Femur (tissue), 1 donor: Measurements from ENCODE around the gene TRERF1.
"Not testable (repeated sequence)": the region's sequence is repeated elsewhere in the genome, so short reads cannot be mapped to it uniquely, and the experiment has no call there.

ENCODE experiments used
- DNase-seq: peaks from one replicate; pipeline ENCODE4 v3.0.0-alpha.2; 2017

TRERF1 gene

GRCh38 chr6:42216495-42216894 is 235.2 kb downstream of the TRERF1 start:
- DNase-seq, result not testable (repeated sequence)

GRCh38 chr6:42212442-42212841 is 239.3 kb downstream of the TRERF1 start:
- DNase-seq, result no peak

DNA sequence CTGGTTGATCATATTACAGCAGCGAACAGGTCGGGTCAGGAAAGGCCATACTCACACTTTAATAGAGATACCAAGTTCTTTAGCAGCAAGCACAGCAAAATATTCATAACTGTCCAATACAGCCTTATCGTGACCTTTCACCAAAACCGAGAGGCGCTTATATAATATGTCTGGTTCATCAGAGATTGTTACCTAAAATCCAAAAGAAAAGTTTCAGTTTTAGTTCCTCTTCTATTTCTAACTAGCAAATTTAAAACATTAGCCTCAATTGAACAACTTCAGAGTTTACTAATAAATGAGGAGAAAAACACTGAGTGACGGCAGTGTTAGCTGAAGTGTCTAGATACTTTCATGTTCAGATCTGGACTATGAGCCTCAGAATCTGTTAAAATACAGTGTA is 240.0 kb downstream of the TRERF1 start:
- DNase-seq, result no peak

DNA sequence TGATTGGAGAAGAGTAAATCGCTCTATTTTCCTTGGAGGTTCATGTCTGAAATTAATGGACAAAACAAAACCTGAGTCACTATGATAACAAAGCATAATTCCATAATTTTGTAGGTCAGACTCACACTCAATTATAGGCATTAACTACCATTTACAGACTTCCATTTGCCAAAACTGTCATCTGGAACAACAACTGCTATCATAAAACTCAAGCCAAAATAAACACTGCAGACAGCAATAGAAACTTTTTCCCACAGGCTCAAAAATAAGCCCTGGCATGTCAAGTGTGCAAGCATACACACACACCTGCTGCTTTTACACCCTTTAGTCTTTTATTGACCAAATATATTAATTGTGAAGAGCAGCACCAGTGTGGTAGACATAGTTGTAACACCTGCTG is 241.2 kb downstream of the TRERF1 start:
- DNase-seq, result no peak

DNA sequence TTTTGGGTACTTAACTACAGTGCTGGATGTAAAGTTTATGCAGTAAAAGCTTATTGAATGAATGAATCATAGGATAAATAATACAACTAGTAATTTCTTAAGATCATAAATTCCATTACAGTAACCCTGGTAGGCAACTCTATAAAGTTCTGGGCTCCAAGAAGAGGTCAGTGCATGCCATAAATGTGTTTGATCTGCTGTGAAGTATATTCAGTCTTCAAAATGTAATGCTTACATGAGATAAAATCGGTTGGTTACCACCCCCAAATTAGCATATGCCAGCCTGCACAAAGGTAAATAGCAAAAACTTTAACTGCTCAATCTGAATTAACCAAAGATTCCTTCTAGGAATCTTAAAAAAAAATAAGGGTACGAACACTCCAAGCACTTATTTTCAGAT is 244.2 kb downstream of the TRERF1 start:
- DNase-seq, result not testable (repeated sequence)

DNA sequence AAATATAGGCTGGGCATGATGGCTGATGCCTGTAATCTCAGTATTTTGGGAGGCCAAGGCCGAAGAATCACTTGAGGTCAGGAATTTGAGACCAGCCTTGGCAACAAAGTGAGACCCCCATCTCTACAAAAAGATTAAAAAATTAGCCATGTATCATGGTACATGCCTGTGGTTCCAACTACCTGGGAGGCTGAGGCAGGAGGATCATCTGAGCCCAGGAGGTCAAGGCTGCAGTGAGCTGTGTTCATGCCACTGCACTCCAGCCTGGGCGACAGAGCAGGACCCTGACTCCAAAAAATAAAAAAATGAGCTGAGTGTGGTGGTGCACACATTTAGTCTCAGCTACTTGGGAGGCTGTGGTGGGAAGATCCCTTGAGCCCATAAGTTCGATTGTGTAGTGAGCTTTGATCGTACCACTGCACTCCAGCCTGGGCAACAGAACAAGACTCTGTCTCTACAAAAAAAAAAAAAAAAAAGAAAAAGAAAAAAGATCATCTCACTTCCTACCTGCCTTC is 246.9 kb downstream of the TRERF1 start:
- no peak for DNase-seq

GRCh38 chr6:42203183-42203582 is 248.5 kb downstream of the TRERF1 start:
- no peak for DNase-seq

DNA sequence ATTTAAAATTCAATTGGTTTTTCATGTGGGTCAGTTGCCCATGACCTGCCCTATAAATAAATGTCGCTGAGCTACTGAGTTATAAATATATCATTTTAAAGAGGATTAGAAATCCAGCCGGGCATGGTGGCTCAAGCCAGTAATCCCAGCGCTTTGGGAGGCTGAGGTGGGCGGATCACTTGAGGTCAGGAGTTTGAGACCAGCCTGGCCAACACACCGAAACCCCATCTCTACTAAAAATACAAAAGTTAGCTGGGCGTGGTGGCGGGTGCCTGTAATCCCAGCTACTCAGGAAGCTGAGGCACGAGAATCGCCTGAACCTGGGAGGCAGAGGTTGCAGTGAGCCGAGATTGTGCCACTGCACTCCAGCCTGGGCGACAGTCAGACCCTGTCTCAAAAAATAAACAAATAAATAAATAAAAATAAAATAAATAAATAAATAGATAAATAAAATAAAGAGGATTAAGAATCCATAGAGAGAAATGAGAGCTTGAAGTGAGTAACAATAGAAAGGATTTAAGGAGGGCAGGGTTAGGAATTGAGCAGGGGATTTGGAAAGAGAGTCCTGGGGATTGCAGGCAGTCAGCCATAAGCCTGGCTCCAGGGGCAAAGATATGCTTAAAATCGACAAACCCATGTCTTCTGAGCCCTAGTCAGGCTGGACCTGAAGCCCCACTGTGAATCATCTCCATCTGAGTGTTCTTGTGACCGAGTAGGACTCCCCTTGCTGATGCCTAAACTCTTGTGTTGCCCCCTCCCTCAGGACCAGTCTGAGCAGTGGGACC is 249.4 kb downstream of the TRERF1 start:
- DNase-seq, result not testable (repeated sequence)

- no peak for DNase-seq
Observed at GRCh38 chr6:42201382-42201781, 250.3 kb downstream of the TRERF1 start.

DNA sequence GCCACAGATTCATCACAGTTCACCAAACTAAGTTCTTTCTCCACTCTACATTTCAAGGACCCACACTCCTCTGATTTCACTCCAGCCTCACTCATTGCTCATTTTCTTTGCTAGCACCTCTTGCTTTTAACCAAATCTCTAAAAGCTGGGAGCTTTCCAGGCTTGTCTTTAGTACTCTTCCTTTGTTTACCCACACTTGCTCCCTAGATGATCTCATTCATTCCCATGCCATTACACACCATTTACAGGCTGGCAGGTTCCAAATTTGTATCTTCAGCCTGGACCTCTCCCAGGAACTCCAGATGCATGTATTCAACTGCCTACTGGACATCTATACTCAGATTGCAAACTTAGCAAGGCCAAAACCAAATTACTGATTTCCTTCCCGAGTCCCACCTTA is 251.7 kb downstream of the TRERF1 start:
- DNase-seq, result no peak

- DNase-seq, result no peak
Observed at GRCh38 chr6:42199106-42199981, 252.4 kb downstream of the TRERF1 start.

DNA sequence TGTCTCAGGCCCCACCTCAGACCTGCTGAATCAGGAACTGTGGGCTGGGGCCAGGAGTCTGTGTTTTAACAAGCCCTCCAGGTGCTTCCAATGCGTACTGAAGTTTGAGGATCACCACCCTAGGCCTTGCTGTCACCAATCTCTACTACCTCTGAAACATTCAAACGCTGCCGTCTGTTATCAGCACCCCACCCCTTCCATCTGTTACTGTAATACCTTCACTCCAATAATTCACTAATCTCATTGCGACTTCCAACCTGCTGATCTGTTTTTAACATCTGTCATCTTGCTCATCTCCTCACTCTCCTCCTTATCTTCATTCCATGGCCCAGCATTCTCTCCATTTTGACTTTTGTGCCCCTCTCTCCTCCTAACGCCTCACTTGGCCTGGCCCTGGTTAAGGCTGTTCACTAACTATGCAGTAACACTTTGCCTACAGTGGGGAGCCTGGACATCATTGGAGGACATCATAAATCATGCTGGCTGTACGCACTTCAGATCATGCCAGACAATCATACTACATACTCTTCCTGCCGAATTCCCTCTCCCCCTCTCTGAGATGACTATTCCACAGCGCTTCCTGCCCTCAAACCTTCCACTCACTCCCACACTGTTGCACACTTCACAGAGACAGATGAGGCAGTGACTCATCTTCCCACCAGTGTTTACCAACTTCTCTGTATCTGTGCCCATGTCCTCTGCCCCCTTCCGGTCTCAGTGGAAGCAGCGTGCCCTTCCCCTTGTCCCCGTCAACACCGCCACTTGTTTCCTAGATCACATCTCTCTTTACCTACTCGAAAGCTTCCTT is 254.0 kb downstream of the TRERF1 start:
- no peak for DNase-seq

DNA sequence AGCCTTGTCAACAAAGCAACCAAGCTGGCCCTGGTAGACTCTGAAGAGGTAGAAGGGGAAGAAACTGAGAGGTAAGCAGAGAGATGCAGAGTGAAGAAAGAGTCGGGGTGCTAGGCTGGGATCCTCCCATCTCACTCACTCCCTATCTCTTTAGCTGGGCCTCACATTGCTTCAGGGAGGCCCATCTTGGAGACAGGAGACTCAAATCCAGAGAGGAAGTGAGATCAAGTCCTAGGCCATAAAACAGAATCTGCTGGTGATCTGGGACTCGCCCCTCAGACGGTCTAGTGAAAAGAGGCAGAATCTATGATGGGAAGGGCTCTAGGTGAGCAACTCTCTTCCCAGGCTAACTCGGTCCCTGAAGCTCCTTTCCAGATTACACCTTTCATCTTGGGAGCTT is 256.3 kb downstream of the TRERF1 start:
- DNase-seq, result no peak

GRCh38 chr6:42194056-42194455 is 257.7 kb downstream of the TRERF1 start:
- no peak for DNase-seq

GRCh38 chr6:42193491-42193894 is 258.2 kb downstream of the TRERF1 start:
- no peak for DNase-seq

DNA sequence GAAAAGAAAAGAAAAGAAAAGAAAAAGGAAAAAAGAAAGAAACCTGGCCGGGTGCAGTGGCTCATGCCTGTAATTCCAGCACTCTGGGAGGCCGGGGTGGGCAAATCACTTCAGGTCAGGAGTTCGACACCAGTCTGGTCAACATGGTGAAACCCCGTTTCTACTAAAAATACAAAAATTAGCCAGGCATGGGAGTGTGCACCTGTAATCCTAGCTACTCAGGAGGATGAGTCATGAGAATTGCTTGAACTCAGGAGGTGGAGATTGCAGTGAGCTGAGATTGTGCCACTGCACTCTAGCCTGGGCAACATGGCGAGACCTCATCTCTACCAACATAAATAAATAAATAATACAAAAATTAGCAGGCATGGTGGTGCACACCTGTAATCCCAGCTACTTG is 259.3 kb downstream of the TRERF1 start:
- not testable (repeated sequence) for DNase-seq

- no peak for DNase-seq
Observed at GRCh38 chr6:42190554-42191183, 261.1 kb downstream of the TRERF1 start.

- DNase-seq, result no peak
Observed at GRCh38 chr6:42188406-42188805, 263.3 kb downstream of the TRERF1 start.

DNA sequence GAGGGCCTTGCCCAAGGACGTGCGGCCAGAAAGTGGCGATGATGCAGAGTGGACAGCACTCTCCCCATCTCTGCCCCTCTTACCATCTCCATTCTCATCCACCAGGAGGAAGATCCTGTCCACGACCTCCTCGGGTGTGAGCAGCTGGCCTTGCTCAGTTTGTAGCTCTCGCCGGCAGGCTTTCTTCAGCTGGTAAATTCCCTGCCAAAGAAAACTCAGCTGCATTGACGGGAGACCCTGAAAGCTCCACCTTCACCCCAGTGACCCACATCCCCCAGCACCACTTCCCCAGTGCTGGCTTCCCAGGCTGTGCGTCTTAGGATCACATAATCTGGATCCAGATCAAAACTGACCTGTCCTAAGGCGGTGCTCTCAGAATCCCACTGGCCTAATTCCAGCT is 266.1 kb downstream of the TRERF1 start:
- DNase-seq, result no peak

DNA sequence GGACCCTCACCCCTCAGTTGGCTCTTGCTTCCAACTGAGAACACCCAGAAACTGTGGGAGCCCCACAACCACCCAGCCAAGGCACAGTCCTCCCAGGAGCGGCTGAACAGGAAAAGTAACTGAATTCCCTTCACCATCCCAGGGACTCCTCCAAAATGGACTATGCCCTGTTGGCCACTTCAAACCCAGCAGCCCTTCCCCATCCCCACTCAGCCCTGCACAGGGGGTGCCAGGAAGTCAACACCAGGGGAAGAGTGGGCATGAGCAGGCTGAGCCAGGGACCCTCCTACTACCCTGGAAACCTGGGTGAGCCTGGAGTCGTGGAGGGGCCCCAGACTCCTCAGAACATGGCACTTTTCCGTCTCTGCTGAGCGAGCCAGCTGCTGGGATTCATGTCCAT is 267.3 kb downstream of the TRERF1 start:
- no peak for DNase-seq

DNA sequence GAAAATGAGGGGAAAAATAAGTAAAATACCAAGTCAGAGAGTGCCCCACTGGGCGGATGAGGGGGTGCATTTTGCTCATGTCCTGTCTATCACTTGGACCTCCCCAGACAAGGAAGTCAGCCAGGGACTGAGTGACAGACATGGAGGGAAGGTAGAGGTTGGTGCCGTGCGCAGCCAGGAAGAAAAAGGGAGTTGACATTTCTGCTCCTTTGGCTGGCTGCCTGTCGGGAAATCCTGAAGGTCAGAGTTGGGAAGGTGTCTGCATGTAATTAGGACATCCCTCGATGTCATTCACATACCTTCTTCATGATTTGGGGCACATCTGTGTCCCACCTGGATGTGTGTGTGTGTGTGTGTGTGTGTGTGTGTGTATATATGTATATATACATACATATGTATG is 269.6 kb downstream of the TRERF1 start:
- DNase-seq, result no peak

GRCh38 chr6:42179945-42180313 is 271.8 kb downstream of the TRERF1 start:
- DNase-seq, result no peak
